ENCODE data around the gene SERPINB6. TPM values are rescaled to one million over a fixed set of nuclear protein-coding genes. Genes with fewer than 3 reads are reported as not detected.

Gene SERPINB6
- total and polyA plus RNA-seq, 2 of the 4 experiments (the other 2 are of a cell fraction), result 37.1 to 91.1 TPM

DNA sequence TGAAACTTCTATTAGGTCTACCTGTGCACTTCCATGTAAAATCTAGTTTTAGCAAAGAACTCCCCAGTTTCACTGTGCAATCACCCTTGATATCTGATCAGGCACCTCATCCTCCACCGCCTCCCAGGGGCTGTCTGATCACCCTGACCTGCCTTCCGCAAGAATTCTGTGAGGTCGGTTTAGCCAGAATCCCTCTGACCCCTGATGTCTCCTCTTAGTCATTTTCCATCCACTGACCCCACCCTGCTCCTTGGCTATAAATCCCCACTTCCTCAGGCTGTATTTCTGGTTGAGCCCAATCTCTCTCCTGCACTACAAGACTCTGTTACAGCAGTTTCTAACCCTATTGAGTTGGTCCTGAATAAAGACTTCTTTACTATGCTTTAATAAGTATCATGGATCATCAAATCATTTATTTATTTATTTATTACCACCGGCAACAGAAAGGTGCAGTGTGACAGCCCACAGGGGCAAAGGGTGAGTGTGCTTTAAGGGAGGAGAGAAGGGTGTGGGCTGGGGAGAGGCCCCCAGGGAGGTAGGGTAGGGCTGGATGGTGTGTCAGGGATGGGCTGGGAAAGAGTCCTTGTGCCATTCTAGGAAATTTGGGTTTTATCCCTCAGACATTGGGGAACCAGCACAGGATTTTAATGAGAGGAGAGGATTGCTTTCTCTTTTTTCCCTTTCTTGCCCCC lies 11.2 kb upstream of the SERPINB6 start:
- H3K14ac ChIP-seq (replicated peaks; ENCODE audit: low read depth, low read length), result no peak overlapping the region
- no peak overlapping the region for H2AK5ac ChIP-seq (ENCODE audit: low read depth, low read length)
- H2BK15ac ChIP-seq (ENCODE audit: low read depth, low read length), result no peak overlapping the region; the same call in 2 of the 3 replicates
- H2BK5ac ChIP-seq (ENCODE audit: low read depth, low read length, poor library complexity, severe bottlenecking), result no peak overlapping the region
- no TSS peak for BruUV-seq (replicated peaks)
- H3K56ac ChIP-seq (ENCODE audit: extremely low read depth, insufficient read depth, low read length), result no peak overlapping the region
- intact Hi-C loops (cut with micrococcal nuclease), result loop anchor here (10.0 kb wide), 1 partner anchor 218 kb away; the partner anchor contains the start of gene WRNIP1
- H4K8ac ChIP-seq (ENCODE audit: low read depth in 2 of 2, low read length in 2 of 2), result no peak overlapping the region
- TF ChIP-seq, protein P1, sequence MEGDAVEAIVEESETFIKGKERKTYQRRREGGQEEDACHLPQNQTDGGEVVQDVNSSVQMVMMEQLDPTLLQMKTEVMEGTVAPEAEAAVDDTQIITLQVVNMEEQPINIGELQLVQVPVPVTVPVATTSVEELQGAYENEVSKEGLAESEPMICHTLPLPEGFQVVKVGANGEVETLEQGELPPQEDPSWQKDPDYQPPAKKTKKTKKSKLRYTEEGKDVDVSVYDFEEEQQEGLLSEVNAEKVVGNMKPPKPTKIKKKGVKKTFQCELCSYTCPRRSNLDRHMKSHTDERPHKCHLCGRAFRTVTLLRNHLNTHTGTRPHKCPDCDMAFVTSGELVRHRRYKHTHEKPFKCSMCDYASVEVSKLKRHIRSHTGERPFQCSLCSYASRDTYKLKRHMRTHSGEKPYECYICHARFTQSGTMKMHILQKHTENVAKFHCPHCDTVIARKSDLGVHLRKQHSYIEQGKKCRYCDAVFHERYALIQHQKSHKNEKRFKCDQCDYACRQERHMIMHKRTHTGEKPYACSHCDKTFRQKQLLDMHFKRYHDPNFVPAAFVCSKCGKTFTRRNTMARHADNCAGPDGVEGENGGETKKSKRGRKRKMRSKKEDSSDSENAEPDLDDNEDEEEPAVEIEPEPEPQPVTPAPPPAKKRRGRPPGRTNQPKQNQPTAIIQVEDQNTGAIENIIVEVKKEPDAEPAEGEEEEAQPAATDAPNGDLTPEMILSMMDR (conservative IDR thresholded peaks at IDR 0.05; ENCODE audit: low read depth, low read length), result no peak
- TF ChIP-seq RAD21 (IDR thresholded peaks at IDR 0.05; ENCODE audit: low read length) (no peak), BHLHE40 (IDR thresholded peaks at IDR 0.05; ENCODE audit: low read depth, low read length) (no peak), RFX5 (IDR thresholded peaks at IDR 0.05; ENCODE audit: low read depth, low read length) (no peak), RCOR1 (IDR thresholded peaks at IDR 0.05; ENCODE audit: insufficient replicate concordance, low read length) (no peak), CEBPB (IDR thresholded peaks at IDR 0.05; ENCODE audit: low read depth, low read length) (no peak), MAFK (IDR thresholded peaks at IDR 0.05; ENCODE audit: low read depth, low read length) (no peak), CHD1 (IDR thresholded peaks at IDR 0.05; ENCODE audit: low read depth, low read length) (no peak), MXI1 (IDR thresholded peaks at IDR 0.05; ENCODE audit: borderline replicate concordance, low read depth, low read length) (no peak), SMC3 (IDR thresholded peaks at IDR 0.05; ENCODE audit: low read depth, low read length) (no peak), POLR2A (IDR thresholded peaks at IDR 0.05; ENCODE audit: low read depth, low read length) (no peak), NFE2L2 (IDR thresholded peaks at IDR 0.05; ENCODE audit: low read depth, low read length) (no peak)
- TF ChIP-seq, protein P2, sequence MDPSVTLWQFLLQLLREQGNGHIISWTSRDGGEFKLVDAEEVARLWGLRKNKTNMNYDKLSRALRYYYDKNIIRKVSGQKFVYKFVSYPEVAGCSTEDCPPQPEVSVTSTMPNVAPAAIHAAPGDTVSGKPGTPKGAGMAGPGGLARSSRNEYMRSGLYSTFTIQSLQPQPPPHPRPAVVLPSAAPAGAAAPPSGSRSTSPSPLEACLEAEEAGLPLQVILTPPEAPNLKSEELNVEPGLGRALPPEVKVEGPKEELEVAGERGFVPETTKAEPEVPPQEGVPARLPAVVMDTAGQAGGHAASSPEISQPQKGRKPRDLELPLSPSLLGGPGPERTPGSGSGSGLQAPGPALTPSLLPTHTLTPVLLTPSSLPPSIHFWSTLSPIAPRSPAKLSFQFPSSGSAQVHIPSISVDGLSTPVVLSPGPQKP (IDR thresholded peaks at IDR 0.05; ENCODE audit: borderline replicate concordance, low read depth, low read length), result no peak
- TF ChIP-seq, protein P3, sequence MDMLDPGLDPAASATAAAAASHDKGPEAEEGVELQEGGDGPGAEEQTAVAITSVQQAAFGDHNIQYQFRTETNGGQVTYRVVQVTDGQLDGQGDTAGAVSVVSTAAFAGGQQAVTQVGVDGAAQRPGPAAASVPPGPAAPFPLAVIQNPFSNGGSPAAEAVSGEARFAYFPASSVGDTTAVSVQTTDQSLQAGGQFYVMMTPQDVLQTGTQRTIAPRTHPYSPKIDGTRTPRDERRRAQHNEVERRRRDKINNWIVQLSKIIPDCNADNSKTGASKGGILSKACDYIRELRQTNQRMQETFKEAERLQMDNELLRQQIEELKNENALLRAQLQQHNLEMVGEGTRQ (IDR thresholded peaks at IDR 0.05; ENCODE audit: low read depth, low read length), result no peak
- CTCF ChIA-PET, result no interaction called here
- H3K23ac ChIP-seq (ENCODE audit: low read depth, low read length), result no peak overlapping the region
- H4K20me1 ChIP-seq (ENCODE audit: insufficient read depth, low read length), result no peaks in the 10 kb centered on the region
- H4K5ac ChIP-seq (ENCODE audit: low read depth, low read length), result no peak overlapping the region
- H3K9me1 ChIP-seq (ENCODE audit: insufficient read depth, low read length), result peaks cover 13% of the 10 kb centered on the region
- 75% methylated on average over 3 of the region's 4 CpGs; no CpG with 5 or more reads in 1 of the 2 experiments for WGBS, 2 experiments (ENCODE audit: extremely low coverage in 2 of 2, insufficient read length in 1 of 2)
- H3K9ac ChIP-seq (ENCODE audit: low read depth, low read length), result no peak overlapping the region
- DNase-seq, result no peak
- H2BK20ac ChIP-seq (ENCODE audit: low read depth, low read length), result no peak overlapping the region
- in situ Hi-C loops (cut with MboI; ENCODE audit: low sequenced_read_pairs), result no loop called here
- no peak overlapping the region for H3K27ac ChIP-seq (ENCODE audit: insufficient read depth, low read length)
- POLR2A ChIA-PET (ENCODE audit: unreplicated experiment), result no interaction called here
- peaks cover 19% of the 10 kb centered on the region for H3K4me1 ChIP-seq (ENCODE audit: control insufficient read depth, insufficient read depth, low read length)
- H3K4me2 ChIP-seq (ENCODE audit: low read depth, low read length), result no peak overlapping the region
- H3K4ac ChIP-seq (ENCODE audit: low read depth, low read length), result no peak overlapping the region
- no peak overlapping the region for H3K18ac ChIP-seq (ENCODE audit: low read depth, low read length)
- no peak overlapping the region for H2AK9ac ChIP-seq (replicated peaks; ENCODE audit: low read depth, low read length, poor library complexity)
- no peak overlapping the region for H2BK120ac ChIP-seq (ENCODE audit: low read depth, low read length)
- no peaks in the 10 kb centered on the region for H3K79me1 ChIP-seq (ENCODE audit: low read depth in 1 of 2, low read length in 2 of 2)
- dilution Hi-C loops (cut with HindIII; ENCODE audit: low sequenced_read_pairs, unreplicated experiment), result no loop called here
- H3K36me3 ChIP-seq (ENCODE audit: control insufficient read depth, insufficient read depth, low read length), result no peaks in the 10 kb centered on the region
- no peaks in the 10 kb centered on the region for H3K9me3 ChIP-seq (ENCODE audit: control insufficient read depth, insufficient read depth, low read length)
- no peak for ATAC-seq (ENCODE audit: low read depth)
- H4K91ac ChIP-seq (ENCODE audit: insufficient read depth, low read depth, low read length), result no peak overlapping the region
- no peak overlapping the region for H2AFZ ChIP-seq (replicated peaks; ENCODE audit: low read length, poor library complexity)
- no peak overlapping the region for H3K4me3 ChIP-seq (ENCODE audit: insufficient read depth, low read depth, low read length)
- H3K27me3 ChIP-seq (ENCODE audit: control insufficient read depth, insufficient read depth, low read length), result no peaks in the 10 kb centered on the region
